K562 (cell line): ENCODE measurements around the gene CHGA. TPM values are rescaled to one million over a fixed set of nuclear protein-coding genes. Genes with fewer than 3 reads are reported as not detected.

ENCODE experiments used
- ATAC-seq: fragments of 200-7000 bp; cut with Tn5 transposase; 3 replicates; pipeline ENCODE4 v1.9.1; 2020; ENCODE audit warnings: moderate library complexity
- BruUV-seq: library from RNA; stranded (reverse); fragments of 400-500 nt; replicated peaks from 2 replicates; lab custom pipeline; 2021; lab: Mats Ljungman, UMichigan
- CTCF ChIA-PET: fragments of 300-600 bp; formaldehyde crosslinking; extraction: SDS; loops from one replicate; lab custom pipeline; 2021; ENCODE audit warnings: low intra/inter-chr PET ratio; lab: Yijun Ruan, JAX
- POLR2A ChIA-PET: fragments of 300-600, 350-650 bp; sonication (Branson Sonifier 250); formaldehyde crosslinking; extraction: SDS; loops from one replicate; lab custom pipeline; 2021; ENCODE audit warnings: antibody characterized with exemption, inconsistent platforms; lab: Yijun Ruan, JAX
- DNase-seq, 4 experiments: peaks; one replicate each; pipeline versions ENCODE4 v3.0.0 to v3.0.0-alpha.2; 2011 to 2018; ENCODE audit warnings: low spot score in 3 of 4, mixed read lengths in 3 of 4; ENCODE audit errors: extremely low read depth in 1 of 4
- FAIRE-seq: peaks from 2 replicates; lab custom pipeline; 2011; peaks lifted over from hg19 to GRCh38; lab: Jason Lieb, UNC
- H2AFZ ChIP-seq: 2 replicates; pipeline ENCODE4 v1.6.0; 2011; ENCODE audit warnings: low read depth, low read length, control low read depth, inconsistent platforms
- H3K27ac ChIP-seq: fragments of 200-600 bp; 3 replicates; pipeline ENCODE4 v1.8.0; 2011; ENCODE audit warnings: low read depth, mild to moderate bottlenecking, control low read depth, inconsistent platforms, low read length, moderate library complexity, mixed read lengths; ENCODE audit errors: extremely low read depth
- H3K27me3 ChIP-seq, 2 experiments: fragments of 300-600 bp in 1 of 2; 2 replicates in 1 of 2; 3 replicates in 1 of 2; pipeline versions ENCODE4 v1.6.0 to v1.8.0; 2011; ENCODE audit warnings: inconsistent platforms in 2 of 2, low read length in 2 of 2, mild to moderate bottlenecking in 1 of 2, mixed read lengths in 1 of 2, moderate library complexity in 1 of 2; ENCODE audit not compliant: control insufficient read depth in 2 of 2, insufficient read depth in 2 of 2
- H3K36me3 ChIP-seq: fragments of 300-600 bp; 3 replicates; pipeline ENCODE4 v1.8.0; 2011; ENCODE audit warnings: mild to moderate bottlenecking, low read length, inconsistent platforms; ENCODE audit not compliant: control insufficient read depth, insufficient read depth
- H3K4me1 ChIP-seq, 2 experiments: fragments of 200-600 bp in 1 of 2; replicated peaks in 1 of 2; 2 replicates in 1 of 2; 3 replicates in 1 of 2; pipeline versions ENCODE4 v1.5.1 to v1.8.0; 2011; ENCODE audit warnings: inconsistent platforms in 2 of 2, low read length in 2 of 2, mild to moderate bottlenecking in 1 of 2, mixed read lengths in 1 of 2, moderate library complexity in 1 of 2; ENCODE audit not compliant: control insufficient read depth in 2 of 2, insufficient read depth in 2 of 2
- H3K4me2 ChIP-seq: 2 replicates; pipeline ENCODE4 v1.6.1; 2011; ENCODE audit warnings: low read length, control low read depth, inconsistent platforms, mixed read lengths; ENCODE audit not compliant: insufficient read depth
- H3K4me3 ChIP-seq: fragments of 200-600 bp; sonication (generic), shearing (Covaris generic); 2 replicates; pipeline ENCODE4 v1.5.1; 2016; ENCODE audit warnings: control low read depth, inconsistent platforms
- H3K79me2 ChIP-seq: fragments of 200-600 bp; 3 replicates; pipeline ENCODE4 v1.8.0; 2011; ENCODE audit warnings: low read length, inconsistent platforms; ENCODE audit not compliant: control insufficient read depth, insufficient read depth
- H3K9ac ChIP-seq, 2 experiments: 2 replicates each; pipeline versions ENCODE4 v1.6.0 to v1.6.1; 2011; ENCODE audit warnings: low read depth in 2 of 2, low read length in 2 of 2, control low read depth in 1 of 2, inconsistent platforms in 1 of 2, mild to moderate bottlenecking in 1 of 2, mixed read lengths in 1 of 2; ENCODE audit not compliant: insufficient read depth in 1 of 2
- H3K9me1 ChIP-seq: one replicate; pipeline ENCODE4 v1.6.0; 2011; ENCODE audit warnings: inconsistent platforms, mild to moderate bottlenecking, low read length, moderate library complexity; ENCODE audit not compliant: control insufficient read depth, insufficient read depth
- H3K9me3 ChIP-seq: replicated peaks from 2 replicates; pipeline ENCODE4 v1.5.1; 2011; ENCODE audit warnings: low read depth, low read length, inconsistent platforms; ENCODE audit not compliant: control insufficient read depth, insufficient read depth
- H4K20me1 ChIP-seq: replicated peaks from 2 replicates; pipeline ENCODE4 v1.6.1; 2011; ENCODE audit warnings: low read length, inconsistent platforms, mixed read lengths; ENCODE audit not compliant: control insufficient read depth, insufficient read depth
- EGR1 ChIP-seq: fragments of 450-650 bp; conservative IDR thresholded peaks from 2 replicates; pipeline ENCODE4 v1.6.1; 2017; ENCODE audit warnings: mild to moderate bottlenecking
- HMGXB4 ChIP-seq: sonication (generic); formaldehyde crosslinking; IDR thresholded peaks from 2 replicates; pipeline ENCODE4 v1.8.1; 2023; ENCODE audit warnings: mild to moderate bottlenecking, missing genetic modification reagents
- MIER1 ChIP-seq: fragments of 450-650 bp; IDR thresholded peaks from 2 replicates; pipeline ENCODE4 v1.6.1; 2016; ENCODE audit warnings: antibody characterized with exemption, mild to moderate bottlenecking, low read depth
- RCOR1 ChIP-seq, 2 experiments: IDR thresholded peaks; 2 replicates each; pipeline ENCODE4 v1.6.1; 2012; ENCODE audit warnings: low read depth in 2 of 2, low read length in 2 of 2, borderline replicate concordance in 1 of 2, improper control_type of control experiment in 1 of 2
- REST ChIP-seq, 2 experiments: fragments of 450-650 bp; formaldehyde crosslinking in 1 of 2; IDR thresholded peaks; 2 replicates each; pipeline versions ENCODE4 v1.4.0 to v1.6.1; 2014 to 2020; ENCODE audit warnings: mild to moderate bottlenecking in 2 of 2, borderline replicate concordance in 1 of 2, low read depth in 1 of 2
- RUNX1 ChIP-seq: sonication (generic); IDR thresholded peaks from 2 replicates; pipeline ENCODE4 v1.6.1; 2016; ENCODE audit warnings: antibody characterized with exemption, low read depth
- TEAD1 ChIP-seq, 2 experiments: fragments of 450-650 bp in 1 of 2; sonication (generic) in 1 of 2; formaldehyde crosslinking; IDR thresholded peaks; 2 replicates each; pipeline versions ENCODE4 v1.4.0 to v1.8.0; 2020 to 2022; ENCODE audit warnings: mild to moderate bottlenecking in 2 of 2, missing genetic modification reagents in 1 of 2
- ZNF511 ChIP-seq: sonication (generic); formaldehyde crosslinking; IDR thresholded peaks from 2 replicates; pipeline ENCODE4 v1.8.0; 2022; ENCODE audit warnings: mild to moderate bottlenecking, missing genetic modification reagents
- WGBS: fragments of 100-300 bp; shearing (Covaris generic); methylation state at CpG from one replicate; pipeline ENCODE4 v1.1.6; 2016; ENCODE audit warnings: low coverage, mixed read lengths; ENCODE audit not compliant: insufficient coverage; ENCODE audit errors: missing lambda C conversion rate; 5-methylcytosine and 5-hydroxymethylcytosine counted together
- in situ Hi-C: fragments of 300-500 bp; cut with MboI; formaldehyde crosslinking; loops from 4 replicates; pipeline ENCODE4 v1.15.0; 2018; ENCODE audit warnings: inconsistent platforms, mixed read lengths
- intact Hi-C: fragments of 100-400 bp; cut with micrococcal nuclease; formaldehyde crosslinking; loops from 2 replicates; pipeline ENCODE4 v1.14.2; 2022
- polyA plus RNA-seq, 8 experiments: library from polyadenylated mRNA; depleted of rRNA in 4 of 8; stranded (reverse) in 5 of 8; unstranded in 3 of 8; fragments of >200 nt; fragmentation: Nextera tagmentation in 2 of 8; fragmentation: Illumina TruSeq in 1 of 8; extraction: Ambion mirVana in 2 of 8; extraction: Trizol in 1 of 8; gene quantifications; 2 replicates each; pipeline versions ENCODE4 v1.2.1 to v1.2.3, GENCODE V29; 2011 to 2014; ENCODE audit warnings: inconsistent platforms in 1 of 8, missing spikeins in 1 of 8
- total RNA-seq, 7 experiments: library from RNA; depleted of rRNA in 6 of 7; stranded (reverse); fragments of >200 nt in 6 of 7; fragmentation: Illumina TruSeq in 2 of 7; extraction: Trizol in 2 of 7; gene quantifications; 2 replicates each; pipeline versions ENCODE4 v1.2.1 to v1.2.3, GENCODE V29; 2011 to 2021; ENCODE audit warnings: low replicate concordance in 1 of 7

The CHGA gene
- total and polyA plus RNA-seq, 9 of the 15 experiments (the other 6 are each of a cell fraction or from before 2014, with no cell fraction given), result not detected

GRCh38 chr14:92907316-92907911 lies 15.5 kb upstream of the CHGA start (continued):
- no peak for TF ChIP-seq HMGXB4

GRCh38 chr14:92914087-92914656 lies 8.8 kb upstream of the CHGA start:
- no TSS peak for BruUV-seq
- POLR2A ChIA-PET, result interaction anchor here (0.6 kb wide), 1 partner anchor 1005 kb away, joined by 4 read pairs; no protein-coding TSS in a partner anchor
- TF ChIP-seq RUNX1, result no peak
- TF ChIP-seq ZNF511 (CRISPR knock-in tag), result peak; percentile 55; the same call in 1 of the 2 replicates
- peak; percentile 98 for TF ChIP-seq REST (IDR thresholded peaks at IDR 0.05; ENCODE audit: borderline replicate concordance)
- peak; percentile 94 for TF ChIP-seq REST (CRISPR knock-in tag; IDR thresholded peaks at IDR 0.05; ENCODE audit: low read depth)
- peak in 1 of 2 experiments; percentile 54; a peak in 1 of 4 replicates for TF ChIP-seq TEAD1 (CRISPR knock-in tag; IDR thresholded peaks at IDR 0.05)
- peak; percentile 68 for TF ChIP-seq EGR1
- TF ChIP-seq RCOR1 (IDR thresholded peaks at IDR 0.05; ENCODE audit: borderline replicate concordance in 1 of 2, low read depth in 2 of 2, low read length in 2 of 2), result 0 out of 4 replicates have a peak, but pooled peaks of 1 of the 2 experiments have one; percentile 43
- TF ChIP-seq MIER1, result peak; percentile 92

More at GRCh38 chr14:92914087-92914656, 8.8 kb upstream of the CHGA start:
- no peak overlapping the region for H3K27ac ChIP-seq
- no peaks in the 10 kb centered on the region for H3K4me1 ChIP-seq
- no peak overlapping the region for H3K9ac ChIP-seq
- DNase-seq, result peak; percentile 51 to 65 (median 62)
- H3K9me3 ChIP-seq, result no peaks in the 10 kb centered on the region
- H2AFZ ChIP-seq, result no peak overlapping the region
- intact Hi-C loops (no loop called here), in situ Hi-C loops (no loop called here)
- 2% methylated on average over 5 of the region's 7 CpGs for WGBS
- CTCF ChIA-PET, result no interaction called here
- peak; percentile 78 for FAIRE-seq
- H3K79me2 ChIP-seq, result no peaks in the 10 kb centered on the region
- peak; percentile 68; the same call in 2 of the 3 replicates for ATAC-seq
- H4K20me1 ChIP-seq, result no peaks in the 10 kb centered on the region; the same call in 1 of the 2 replicates
- H3K9me1 ChIP-seq, result no peaks in the 10 kb centered on the region
- H3K4me3 ChIP-seq, result no peak overlapping the region
- no peaks in the 10 kb centered on the region for H3K36me3 ChIP-seq
- H3K27me3 ChIP-seq, result peaks cover 0 to 6% of the 10 kb centered on the region in 2 experiments; a peak in 2 of 5 replicates
- no peak overlapping the region for H3K4me2 ChIP-seq
